Spleen (tissue), 13 donors: ENCODE measurements around the gene SERPINC1. TPM values are rescaled to one million over a fixed set of nuclear protein-coding genes. Genes with fewer than 3 reads are reported as not detected.
"Not testable (repeated sequence)": the region's sequence is repeated elsewhere in the genome, so short reads cannot be mapped to it uniquely, and the experiment has no call there.

ENCODE experiments used
- DNase-seq: peaks from one replicate; pipeline ENCODE4 v3.0.0-alpha.2; 2020
- H3K27ac ChIP-seq, 8 donors: fragments of 200-600 bp; sonication (generic) in 7 of 8; 1 replicate in 4 of 8; 2 replicates in 4 of 8; pipeline versions ENCODE4 v1.5.0 to v1.8.0; 2016 to 2021; ENCODE audit warnings: inconsistent platforms in 4 of 8, mild to moderate bottlenecking in 4 of 8, moderate library complexity in 1 of 8
- H3K27me3 ChIP-seq, 7 donors: fragments of 200-600 bp; sonication (generic) in 6 of 7; replicated peaks in 1 of 7; 1 replicate in 4 of 7; 2 replicates in 3 of 7; pipeline versions ENCODE4 v1.5.0 to v1.8.0; 2016 to 2021; ENCODE audit warnings: inconsistent platforms in 3 of 7, mild to moderate bottlenecking in 1 of 7
- H3K36me3 ChIP-seq, 6 donors: fragments of 200-600 bp; sonication (generic) in 5 of 6; 1 replicate in 4 of 6; 2 replicates in 2 of 6; pipeline versions ENCODE4 v1.5.0 to v1.8.0; 2016 to 2021; ENCODE audit warnings: inconsistent platforms in 2 of 6
- H3K4me1 ChIP-seq, 6 donors: fragments of 200-600 bp; sonication (generic) in 5 of 6; 1 replicate in 3 of 6; 2 replicates in 3 of 6; pipeline versions ENCODE4 v1.5.0 to v1.8.0; 2016 to 2021; ENCODE audit warnings: inconsistent platforms in 3 of 6
- H3K4me3 ChIP-seq, 8 donors: fragments of 200-600 bp; sonication (generic) in 7 of 8; 1 replicate in 4 of 8; 2 replicates in 4 of 8; pipeline versions ENCODE4 v1.5.0 to v1.8.0; 2016 to 2021; ENCODE audit warnings: inconsistent platforms in 4 of 8, mild to moderate bottlenecking in 4 of 8, moderate library complexity in 2 of 8
- H3K9me3 ChIP-seq, 8 donors: fragments of 200-600 bp; sonication (generic) in 7 of 8; 1 replicate in 4 of 8; 2 replicates in 4 of 8; pipeline versions ENCODE4 v1.5.0 to v1.8.0; 2016 to 2021; ENCODE audit warnings: inconsistent platforms in 4 of 8
- CTCF ChIP-seq, 11 experiments: fragments of 200-600 bp in 7 of 11; fragments of 450-650 bp in 4 of 11; sonication (generic) in 4 of 11; IDR thresholded peaks in 8 of 11; conservative IDR thresholded peaks in 3 of 11; 1 replicate in 7 of 11; 2 replicates in 4 of 11; pipeline versions ENCODE4 v1.4.0 to v1.8.0; 2016 to 2021; ENCODE audit warnings: antibody characterized with exemption in 11 of 11, inconsistent platforms in 4 of 11, mild to moderate bottlenecking in 1 of 11
- POLR2A ChIP-seq, 3 donors: fragments of 450-650 bp; IDR thresholded peaks; one replicate each; pipeline ENCODE4 v1.5.1; 2017; ENCODE audit warnings: antibody characterized with exemption in 3 of 3, mild to moderate bottlenecking in 1 of 3
- POLR2AphosphoS5 ChIP-seq, 3 donors: sonication (generic); formaldehyde crosslinking; IDR thresholded peaks; one replicate each; pipeline ENCODE4 v1.5.1; 2017; ENCODE audit warnings: antibody characterized with exemption in 3 of 3
- WGBS, 5 donors: extraction: QIAGEN DNeasy Blood & Tissue Kit in 3 of 5; methylation state at CpG; one replicate each; pipeline versions ENCODE4 v1.1.5 to v1.1.7; 2013 to 2018; 5-methylcytosine and 5-hydroxymethylcytosine counted together
- intact Hi-C: fragments of 100-400 bp; cut with DNase I; formaldehyde crosslinking; loops from one replicate; pipeline ENCODE4 v1.15.0; 2023; ENCODE audit warnings: low total_unique reads
- long read RNA-seq, 2 donors: transcript quantifications; one replicate each; lab custom pipeline, GENCODE V29; 2026
- polyA plus RNA-seq, 3 donors: library from polyadenylated mRNA; stranded (reverse); fragments of 200-250 nt; gene quantifications; one replicate each; pipeline ENCODE4 v1.2.1, GENCODE V29; 2013
- total RNA-seq, 7 donors: library from RNA; depleted of rRNA in 3 of 7; stranded (reverse); fragments of >200 nt in 3 of 7; fragmentation: NEBNext Ultra II Directional in 4 of 7; extraction: Animal tissue kit (Norgen Biotek cat#: 25700) in 4 of 7; gene quantifications; one replicate each; pipeline versions ENCODE4 v1.1.0 to v1.2.1, GENCODE V29; 2016 to 2021
- donor health status: healthy with polysubstance abuse.
- donor health status: DM: no; HTN: no; CAD: no; lungs with moderate emphysema.
- donor health status: DM: no; HTN: no; CAD: no.
- donor health status: Bipolar disorder and iron deficiency.
- donor health status: healthy.
- donor health status: DM: no; HTN: no; CAD: no.
- donor health status: DM: yes; HTN: yes; CAD: no.

SERPINC1 gene
- total RNA-seq (under 1 TPM in 2 of 7 donors, not detected in 5; 0.22 to 0.49 TPM), polyA plus RNA-seq (under 1 TPM in 2 of 3 donors, not detected in 1; 0.10 to 0.12 TPM)
- long read RNA-seq, donor 1: 0 reads
- long read RNA-seq, donor 2: 0 reads

DNA sequence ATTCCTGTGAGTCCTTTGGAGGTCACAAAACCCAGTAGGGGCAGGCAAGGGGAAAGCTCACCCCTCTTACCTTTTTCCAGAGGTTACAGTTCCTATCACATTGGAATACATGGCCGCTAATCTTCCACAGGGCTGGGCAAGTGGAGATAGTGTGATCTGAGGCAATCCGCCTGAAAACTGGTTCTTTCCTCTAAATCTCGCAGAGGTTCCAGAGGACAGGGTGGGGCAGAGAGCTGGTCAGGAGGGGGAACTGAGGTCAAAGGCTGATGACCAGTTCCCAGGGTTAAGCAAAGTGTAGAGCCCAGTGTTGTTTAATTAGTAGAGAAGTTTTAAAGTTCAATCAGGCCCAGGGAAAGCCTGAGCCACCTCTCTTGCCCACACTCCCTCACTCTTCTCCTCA, at the start of gene SERPINC1:
Gene SERPINC1 (minus strand): TSS at position 179 of the 400 bp plus-strand sequence. CDS start 68 bp downstream, at position 111.
- no peak within 1 kb of the TSS for H3K4me3 ChIP-seq
- H3K9me3 ChIP-seq: no peaks in the 10 kb centered on the region
- intact Hi-C loops: no loop called here
- no peaks in the 10 kb centered on the region for H3K27me3 ChIP-seq
- no peak for TF ChIP-seq POLR2AphosphoS5 (IDR thresholded peaks at IDR 0.05)
- TF ChIP-seq CTCF (IDR thresholded peaks at IDR 0.05 in 8 of 11, conservative IDR thresholded peaks at IDR 0.05 in 3 of 11): no peak
- no peak for TF ChIP-seq POLR2A (IDR thresholded peaks at IDR 0.05)
- H3K4me1 ChIP-seq: no peaks in the 10 kb centered on the region
- WGBS, 5 donors: 87 to 96% (median 92%) methylated on average over 3 of the region's 3 CpGs
- H3K27ac ChIP-seq: no peak within 1 kb of the TSS
- no peaks in the 10 kb centered on the region for H3K36me3 ChIP-seq
- no peak for DNase-seq

GRCh38 chr1:173965896-173966295, 48.8 kb upstream of the SERPINC1 start:
- H3K4me1 ChIP-seq, H3K4me3 ChIP-seq, H3K27me3 ChIP-seq, H3K27ac ChIP-seq, DNase-seq, intact Hi-C loops, H3K9me3 ChIP-seq: not testable (repeated sequence)
- peaks cover 0 to 100% (median 92%) of the 10 kb centered on the region in 6 donors for H3K36me3 ChIP-seq
- WGBS, 5 donors: 88 to 97% (median 96%) methylated on average over 5 of the region's 5 CpGs

DNA sequence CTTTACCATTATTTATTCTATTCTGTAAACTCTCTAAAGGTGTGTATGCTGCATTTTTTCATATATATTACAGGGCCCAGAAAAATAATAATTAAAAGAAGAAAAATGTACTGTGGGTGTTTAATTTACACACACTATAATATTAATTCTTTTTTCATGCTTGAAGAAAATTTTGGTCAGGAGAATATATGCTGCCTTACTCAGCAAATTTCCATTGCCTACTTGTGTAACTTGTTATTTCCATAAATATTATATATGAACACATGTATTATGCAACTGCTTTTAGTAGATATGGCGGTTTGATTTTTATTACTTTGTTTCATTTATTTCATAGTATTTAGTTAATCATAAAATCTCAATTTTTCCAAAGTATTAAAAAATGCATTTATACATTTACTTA, 46.4 kb upstream of the SERPINC1 start:
- no peaks in the 10 kb centered on the region for H3K27me3 ChIP-seq
- TF ChIP-seq CTCF (IDR thresholded peaks at IDR 0.05 in 8 of 11, conservative IDR thresholded peaks at IDR 0.05 in 3 of 11) (no peak), POLR2AphosphoS5 (IDR thresholded peaks at IDR 0.05) (no peak), POLR2A (IDR thresholded peaks at IDR 0.05) (no peak)
- H3K9me3 ChIP-seq: no peaks in the 10 kb centered on the region
- intact Hi-C loops: no loop called here
- H3K4me3 ChIP-seq: no peak overlapping the region
- WGBS, 5 donors: 89 to 100% (median 94%) methylated on average over 1 of the region's 1 CpG
- peaks cover 2 to 100% (median 89%) of the 10 kb centered on the region in 6 donors for H3K36me3 ChIP-seq
- no peak for DNase-seq
- H3K4me1 ChIP-seq: peaks cover 0 to 11% (median 5%) of the 10 kb centered on the region in 6 donors
- H3K27ac ChIP-seq: no peak overlapping the region

DNA sequence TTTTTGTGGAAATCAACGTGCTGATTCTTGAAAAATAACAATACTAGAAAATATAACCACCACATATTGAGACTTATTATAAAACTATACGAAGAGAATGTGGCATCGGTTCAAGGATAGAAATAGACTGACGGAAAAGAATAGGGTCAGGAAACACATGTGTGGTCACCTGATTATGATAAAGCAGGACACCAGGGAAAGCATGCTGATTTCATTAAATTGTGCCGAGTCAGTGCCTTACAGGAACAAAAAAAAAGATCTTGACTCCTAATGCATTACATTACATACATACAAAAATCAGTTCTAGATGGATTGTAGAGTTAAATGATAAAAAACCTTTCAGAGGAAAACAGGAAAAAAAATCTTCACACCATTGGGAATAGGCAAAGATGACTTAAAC, 43.5 kb upstream of the SERPINC1 start:
- Histone ChIP-seq H3K36me3 (peaks cover 2 to 100% (median 89%) of the 10 kb centered on the region in 6 donors), H3K4me3 (no peak overlapping the region), H3K27ac (peak overlapping the region in 6 of 8 donors; percentile 10 to 51 (median 38)), H3K9me3 (no peaks in the 10 kb centered on the region), H3K27me3 (no peaks in the 10 kb centered on the region), H3K4me1 (peaks cover 0 to 11% (median 5%) of the 10 kb centered on the region in 6 donors)
- WGBS, 5 donors: 44 to 51% (median 45%) methylated on average over 5 of the region's 5 CpGs
- DNase-seq: no peak
- no peak for TF ChIP-seq POLR2AphosphoS5 (IDR thresholded peaks at IDR 0.05)
- no peak for TF ChIP-seq POLR2A (IDR thresholded peaks at IDR 0.05)
- TF ChIP-seq CTCF (IDR thresholded peaks at IDR 0.05 in 8 of 11, conservative IDR thresholded peaks at IDR 0.05 in 3 of 11): no peak
- intact Hi-C loops: no loop called here

- Histone ChIP-seq H3K27me3 (no peaks in the 10 kb centered on the region), H3K4me1 (peaks cover 0 to 6% (median 0%) of the 10 kb centered on the region in 6 donors), H3K36me3 (peaks cover 0 to 99% (median 85%) of the 10 kb centered on the region in 6 donors), H3K27ac (no peak overlapping the region), H3K9me3 (no peaks in the 10 kb centered on the region), H3K4me3 (no peak overlapping the region)
- intact Hi-C loops: no loop called here
- TF ChIP-seq POLR2A (IDR thresholded peaks at IDR 0.05) (no peak), POLR2AphosphoS5 (IDR thresholded peaks at IDR 0.05) (no peak), CTCF (IDR thresholded peaks at IDR 0.05 in 8 of 11, conservative IDR thresholded peaks at IDR 0.05 in 3 of 11) (no peak)
- DNase-seq: no peak
Measured at GRCh38 chr1:173954179-173954578, 37.1 kb upstream of the SERPINC1 start.
